Motor neuron (in vitro differentiated cells): ENCODE results near the gene MAPK9. TPM values are rescaled to one million over a fixed set of nuclear protein-coding genes. Genes with fewer than 3 reads are reported as not detected.
"Not testable (repeated sequence)": the region's sequence is repeated elsewhere in the genome, so short reads cannot be mapped to it uniquely, and the experiment has no call there.

Experiments
- ATAC-seq, 8 experiments: fragments of 200-7000 bp; cut with Tn5 transposase; replicated peaks in 6 of 8; 2 replicates each; pipeline ENCODE4 v1.8.0; 2021; ENCODE audit warnings: mild to moderate bottlenecking in 8 of 8, moderate library complexity in 8 of 8
- H3K27ac ChIP-seq, 2 donors: fragments of 250-450 bp; sonication (Bioruptor Pico); 2 replicates each; pipeline ENCODE4 v1.9.0; 2021; ENCODE audit warnings: antibody characterized with exemption in 2 of 2, mild to moderate bottlenecking in 2 of 2, moderate library complexity in 1 of 2
- H3K4me1 ChIP-seq, 2 donors: fragments of 250-450 bp; sonication (Bioruptor Pico); replicated peaks in 1 of 2; 2 replicates each; pipeline ENCODE4 v1.6.1; 2021; ENCODE audit warnings: antibody characterized with exemption in 2 of 2, mild to moderate bottlenecking in 2 of 2, moderate library complexity in 1 of 2
- H3K4me3 ChIP-seq, 5 donors: fragments of 250-450 bp; sonication (Bioruptor Pico); 2 replicates each; pipeline ENCODE4 v1.9.0; 2021; ENCODE audit warnings: antibody characterized with exemption in 5 of 5, mild to moderate bottlenecking in 5 of 5, moderate library complexity in 4 of 5
- WGBS, 10 experiments: fragments of 450-650 bp; shearing (Covaris generic); methylation state at CpG; one replicate each; pipeline ENCODE4 v1.0.0; 2022; 5-methylcytosine and 5-hydroxymethylcytosine counted together
- in situ Hi-C, 9 experiments: fragments of 400-800 bp; cut with MboI; loops; one replicate each; pipeline ENCODE4 v1.15.0; 2021; ENCODE audit warnings: low sequenced_read_pairs in 9 of 9, low pct_unique_long_range_greater_than_20kb in 2 of 9; ENCODE audit not compliant: unreplicated experiment in 9 of 9
- total RNA-seq, 8 experiments: library from RNA; unstranded; fragments of 300-600 nt; gene quantifications; 2 replicates each; pipeline versions ENCODE4 v1.2.3 to v1.2.4, GENCODE V29; 2022

Gene MAPK9
- total RNA-seq, 8 experiments from 2014 or later, result 11.3 to 31.3 (median 23.6) TPM

DNA sequence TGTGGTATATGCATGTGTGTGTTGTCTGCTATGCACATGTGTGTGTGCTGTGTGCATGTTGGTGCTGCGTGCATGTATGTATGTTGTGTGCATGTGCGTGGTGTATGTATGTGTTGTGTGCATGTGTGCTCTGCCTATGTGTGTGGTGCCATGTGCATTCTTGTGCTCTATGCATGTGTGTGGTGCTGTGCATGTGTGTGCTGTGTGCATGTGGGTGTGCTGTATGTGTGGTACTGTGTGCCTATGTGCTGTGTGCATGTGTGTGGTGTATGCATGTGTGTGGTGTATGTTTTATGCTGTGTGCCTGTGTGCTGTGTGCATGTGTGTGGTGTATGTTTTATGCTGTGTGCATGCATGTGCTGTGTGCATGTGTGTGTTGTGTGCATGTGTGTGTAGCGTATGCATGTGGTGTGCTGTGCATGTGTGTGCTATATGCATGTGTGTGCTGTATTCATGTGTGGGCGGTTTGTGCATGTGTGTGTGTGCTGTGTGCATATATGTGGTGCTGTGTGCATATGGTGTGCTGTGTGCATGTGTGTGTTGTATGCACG lies 78.2 kb downstream of the MAPK9 start:
- Histone ChIP-seq H3K4me1 (peaks cover 0 to 4% of the 10 kb centered on the region in 2 donors), H3K27ac (no peak overlapping the region), H3K4me3 (no peak overlapping the region)
- in situ Hi-C loops, result no loop called here
- ATAC-seq, result no peak
- 50 to 88% (median 61%) methylated on average over 1 to 3 of the region's 5 CpGs; no CpG with 5 or more reads in 5 of the 10 experiments for WGBS, 10 experiments

DNA sequence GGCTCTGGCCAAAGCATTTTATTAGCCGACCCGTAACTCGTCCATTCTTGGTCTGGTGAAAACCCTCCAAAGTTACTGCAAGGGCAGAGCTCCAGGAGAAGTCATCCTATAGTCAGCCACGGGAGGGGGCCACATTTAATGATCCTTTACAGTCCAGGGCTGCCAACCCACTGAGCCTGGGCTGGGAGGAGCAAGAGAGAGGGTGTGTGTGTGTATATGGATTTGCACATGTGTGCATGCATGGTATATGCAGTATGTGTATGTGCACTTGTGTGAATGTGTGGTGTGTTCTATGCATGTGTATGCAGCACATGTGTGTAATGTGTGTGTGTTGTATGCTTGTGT lies 78.7 kb downstream of the MAPK9 start:
- Histone ChIP-seq H3K27ac (no peak overlapping the region), H3K4me1 (peaks cover 0 to 7% of the 10 kb centered on the region in 2 donors), H3K4me3 (no peak overlapping the region)
- ATAC-seq, result no peak
- in situ Hi-C loops, result no loop called here
- WGBS, 10 experiments, result 10 to 60% (median 30%) methylated on average over 1 to 4 of the region's 4 CpGs; no CpG with 5 or more reads in 6 of the 10 experiments

DNA sequence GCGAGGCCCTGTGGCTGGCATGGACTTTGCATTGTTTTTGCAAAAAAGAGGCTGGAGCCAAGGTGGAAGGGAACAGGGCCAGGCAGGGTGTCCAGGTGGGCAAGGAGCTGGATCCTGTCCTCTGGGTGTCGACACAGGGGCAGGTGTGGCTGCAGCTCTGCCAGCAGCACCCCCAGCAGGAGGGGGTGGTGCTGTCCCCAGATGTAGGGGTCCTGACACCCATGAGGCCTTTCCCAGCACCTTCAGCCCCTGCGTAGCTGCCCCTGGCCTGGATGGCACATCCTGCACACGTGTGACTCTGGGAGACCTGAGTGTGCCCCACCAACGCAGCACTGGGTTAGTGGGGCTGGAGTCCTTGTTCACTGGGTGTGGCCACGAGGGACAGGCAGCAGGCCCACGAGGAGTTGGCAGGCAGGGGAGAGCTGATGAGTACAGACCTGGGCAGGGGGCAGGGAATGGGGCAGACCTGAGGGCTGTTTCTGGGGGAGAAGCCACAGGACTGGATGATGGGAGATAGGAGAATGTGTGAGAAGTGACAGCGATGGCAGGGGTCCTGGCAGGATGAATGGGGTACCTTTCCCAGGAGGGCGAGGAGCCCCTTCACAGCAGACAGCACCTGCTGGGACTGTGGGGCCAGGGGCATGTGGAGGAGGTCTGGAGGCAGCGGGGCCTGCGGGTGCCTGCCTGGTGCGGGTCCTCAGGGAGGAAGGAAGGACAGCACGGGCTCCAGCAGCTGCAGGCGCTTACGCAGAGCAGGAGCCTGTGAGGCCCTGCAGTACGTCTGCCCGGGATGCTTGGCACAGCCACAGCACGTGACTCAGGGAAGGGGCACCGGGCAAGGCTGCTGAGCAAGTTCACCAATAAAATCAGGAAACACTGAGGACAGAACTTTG lies 79.3 kb downstream of the MAPK9 start:
- in situ Hi-C loops, result no loop called here
- Histone ChIP-seq H3K4me1 (peaks cover 0 to 11% of the 10 kb centered on the region in 2 donors), H3K27ac (no peak overlapping the region), H3K4me3 (no peak overlapping the region)
- ATAC-seq, result no peak
- 12 to 80% (median 62%) methylated on average over 1 to 8 of the region's 19 CpGs; no CpG with 5 or more reads in 5 of the 10 experiments for WGBS, 10 experiments

DNA sequence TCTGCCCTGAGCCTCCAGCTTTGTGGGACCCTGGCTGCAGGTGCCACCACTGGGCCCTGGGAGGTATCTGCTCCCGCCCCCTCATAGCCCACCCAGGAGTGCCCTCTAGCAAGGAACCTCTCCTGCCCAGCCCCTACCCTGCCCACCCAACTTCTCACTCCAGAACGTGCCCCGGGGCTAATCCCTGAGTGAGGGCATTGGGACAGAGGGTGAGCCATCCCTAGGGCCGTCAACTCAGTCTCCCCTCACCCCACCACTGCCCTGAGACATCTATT lies 80.2 kb downstream of the MAPK9 start:
- H3K4me3 ChIP-seq, result no peak overlapping the region
- no peak overlapping the region for H3K27ac ChIP-seq
- H3K4me1 ChIP-seq, result peaks cover 0 to 11% of the 10 kb centered on the region in 2 donors
- in situ Hi-C loops, result no loop called here
- WGBS, 10 experiments, result 60% methylated on average over 1 of the region's 4 CpGs; no CpG with 5 or more reads in 8 of the 10 experiments
- no peak for ATAC-seq

DNA sequence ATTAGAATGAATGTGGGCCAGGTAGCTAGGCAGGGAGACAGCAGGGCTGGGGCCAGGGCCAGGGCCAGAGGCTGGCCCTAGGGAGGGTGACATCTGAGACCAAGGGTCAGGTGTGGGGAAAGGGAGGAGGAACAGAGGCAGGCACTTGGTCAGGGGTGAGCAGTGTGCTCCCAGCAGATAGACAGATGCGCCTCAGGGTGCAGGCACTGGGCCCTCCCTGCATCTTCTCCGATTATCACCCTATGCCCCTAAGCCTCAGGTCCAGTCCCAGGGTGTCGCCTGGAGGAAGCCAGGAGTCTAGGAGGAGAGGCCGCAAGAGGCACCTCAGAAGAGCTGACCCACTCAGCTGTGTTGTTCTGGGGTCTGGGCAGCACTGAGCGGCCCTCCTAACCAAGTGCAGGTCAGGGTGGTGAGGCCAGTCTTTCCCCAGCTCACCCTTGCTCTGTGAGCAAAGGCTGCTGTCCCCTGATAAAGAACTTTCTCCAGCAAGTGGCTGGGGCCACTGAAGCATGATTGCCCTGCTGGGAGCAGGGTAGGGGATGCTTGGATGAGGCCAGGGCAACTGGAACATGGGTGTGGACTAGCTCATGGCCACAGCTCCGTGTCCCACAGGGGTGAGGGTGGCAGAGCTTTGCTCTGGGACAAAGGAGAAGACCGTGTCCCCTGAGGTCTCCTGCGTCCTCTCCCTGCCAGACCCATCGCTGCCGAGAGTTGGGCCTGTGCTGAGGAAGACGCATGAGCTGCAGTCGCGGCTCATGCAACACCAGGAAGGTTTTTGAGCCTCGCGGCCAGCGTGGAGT lies 80.7 kb downstream of the MAPK9 start:
- no peak overlapping the region for H3K27ac ChIP-seq
- peaks cover 0 to 11% of the 10 kb centered on the region in 2 donors for H3K4me1 ChIP-seq
- 73 to 100% (median 94%) methylated on average over 1 to 5 of the region's 16 CpGs; no CpG with 5 or more reads in 6 of the 10 experiments for WGBS, 10 experiments
- in situ Hi-C loops, result no loop called here
- ATAC-seq, result no peak
- H3K4me3 ChIP-seq, result no peak overlapping the region

DNA sequence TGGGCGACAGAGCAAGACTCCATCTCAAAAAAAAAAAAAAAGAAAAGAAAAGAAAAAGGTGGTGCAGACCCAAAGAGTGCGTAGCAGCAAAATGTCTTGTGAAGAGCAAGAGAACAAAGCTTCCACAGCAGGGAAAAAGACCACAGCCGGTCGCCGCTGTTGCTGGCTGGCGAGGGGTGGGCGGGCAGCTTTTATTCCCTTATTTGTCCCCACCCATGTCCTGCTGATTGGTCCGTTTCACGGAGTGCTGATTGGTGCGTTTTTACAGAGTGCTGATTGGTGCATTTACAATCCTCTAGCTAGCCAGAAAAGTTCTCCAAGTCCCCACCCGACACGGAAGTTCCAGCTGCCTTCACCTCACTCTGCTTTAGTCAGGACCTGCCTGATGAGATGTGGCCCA lies 81.8 kb downstream of the MAPK9 start:
- ATAC-seq, in situ Hi-C loops, H3K27ac ChIP-seq, H3K4me3 ChIP-seq: not testable (repeated sequence)
- WGBS, 10 experiments, result 61 to 98% (median 87%) methylated on average over 1 to 11 of the region's 12 CpGs
- H3K4me1 ChIP-seq, result peaks cover 0 to 11% of the 10 kb centered on the region in 2 donors

DNA sequence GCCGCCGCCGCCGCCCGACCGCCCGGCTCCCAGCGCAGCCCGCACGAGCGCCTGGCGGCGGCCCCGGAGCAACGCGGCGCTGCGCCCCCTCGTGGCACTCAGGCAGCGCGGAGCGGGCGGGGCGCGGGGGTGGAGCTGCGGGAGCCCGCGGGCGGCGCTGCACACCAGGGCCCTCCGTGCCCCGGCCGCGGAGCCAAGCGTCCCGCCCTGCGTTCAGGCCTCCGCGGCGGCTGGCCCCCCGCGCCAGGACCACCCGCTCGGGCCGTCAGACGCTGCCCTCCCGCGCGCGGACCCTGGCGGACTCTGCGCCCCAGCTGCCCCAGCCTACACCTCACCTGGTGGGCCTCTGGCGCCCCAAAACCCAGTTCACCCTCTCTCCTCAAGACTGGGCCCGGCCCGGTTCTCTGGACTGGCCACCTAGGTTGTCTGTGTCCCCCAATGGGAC lies 82.7 kb downstream of the MAPK9 start, which contains the start of gene RASGEF1C:
TSS of gene RASGEF1C (minus strand) at position 75 of the 445 bp plus-strand sequence. CDS start 71,159 bp downstream, outside the sequence.
- no CpG with 5 or more reads among the region's 55 CpGs for WGBS, 10 experiments
- peaks cover 0 to 11% of the 10 kb centered on the region in 2 donors for H3K4me1 ChIP-seq
- H3K4me3 ChIP-seq, result peak within 1 kb of the TSS; percentile 49 to 95 (median 62)
- ATAC-seq, result peak; percentile 89 to 98 (median 93)
- H3K27ac ChIP-seq, result peak within 1 kb of the TSS in 1 of 2 donors; percentile 58
- in situ Hi-C loops, result no loop called here

DNA sequence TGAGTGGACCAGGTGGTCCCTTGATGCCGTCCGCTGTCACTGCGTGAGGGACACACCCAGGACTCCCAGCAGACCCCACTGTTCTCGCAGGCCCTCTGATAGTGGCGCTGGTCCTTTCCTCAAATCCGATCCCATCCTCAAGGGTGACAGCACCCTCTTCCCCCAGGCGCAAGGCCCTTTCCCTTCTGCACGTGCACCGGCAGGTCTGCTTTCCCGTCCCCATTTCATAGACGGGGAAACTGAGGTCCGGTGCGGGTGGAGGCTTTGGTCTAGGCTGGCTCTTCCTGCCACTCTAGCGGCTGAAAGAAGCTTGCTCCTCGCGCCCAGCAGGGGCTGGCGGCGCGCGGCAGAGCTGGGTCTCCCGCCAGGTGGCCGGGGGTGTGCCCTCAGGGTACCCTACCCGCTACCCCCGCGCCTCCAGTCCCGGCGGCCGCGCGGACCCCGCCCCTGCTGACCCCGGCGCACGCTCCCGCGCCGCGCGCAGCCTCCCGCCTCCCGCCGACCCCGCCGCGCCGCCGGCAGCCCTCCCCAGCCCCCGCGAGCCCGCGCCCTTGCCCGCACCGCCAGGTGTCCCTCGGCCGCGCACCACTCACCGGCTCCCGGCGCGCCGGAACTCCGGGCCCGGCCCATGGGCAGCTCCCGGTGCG lies 83.3 kb downstream of the MAPK9 start:
- in situ Hi-C loops, result no loop called here
- 6 to 47% (median 20%) methylated on average over 2 to 5 of the region's 65 CpGs; no CpG with 5 or more reads in 7 of the 10 experiments for WGBS, 10 experiments
- Histone ChIP-seq H3K27ac (peak overlapping the region in 1 of 2 donors; percentile 40), H3K4me1 (peaks cover 0 to 11% of the 10 kb centered on the region in 2 donors), H3K4me3 (peak overlapping the region; percentile 49 to 95 (median 62))
- peak; percentile 17 to 74 (median 66) for ATAC-seq

DNA sequence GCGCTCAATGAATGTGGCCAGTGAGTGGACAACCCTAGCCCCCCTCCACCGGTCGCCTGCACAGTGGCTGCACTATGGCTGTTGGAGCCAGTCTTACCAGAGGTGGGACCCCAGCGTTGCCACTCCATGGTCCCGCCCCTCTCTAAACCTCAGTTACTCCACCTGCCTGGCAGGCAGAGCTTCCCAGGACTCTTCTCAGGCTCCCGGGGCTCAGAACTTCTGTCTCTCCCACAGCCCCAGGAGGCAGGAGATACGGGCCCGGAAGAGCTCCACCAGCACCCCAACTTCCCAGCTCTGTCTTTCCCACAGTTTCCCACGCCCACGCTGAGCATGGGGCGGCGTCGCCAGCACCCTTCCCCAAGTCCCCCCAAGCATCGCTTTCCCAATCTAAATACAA lies 83.8 kb downstream of the MAPK9 start:
- H3K4me1 ChIP-seq, result peaks cover 0 to 11% of the 10 kb centered on the region in 2 donors
- H3K27ac ChIP-seq, result no peak overlapping the region
- WGBS, 10 experiments, result 0 to 40% methylated on average over 1 of the region's 14 CpGs; no CpG with 5 or more reads in 8 of the 10 experiments
- ATAC-seq, result no peak
- in situ Hi-C loops, result no loop called here
- H3K4me3 ChIP-seq, result peak overlapping the region in 4 of 5 donors; percentile 49 to 95 (median 56)

DNA sequence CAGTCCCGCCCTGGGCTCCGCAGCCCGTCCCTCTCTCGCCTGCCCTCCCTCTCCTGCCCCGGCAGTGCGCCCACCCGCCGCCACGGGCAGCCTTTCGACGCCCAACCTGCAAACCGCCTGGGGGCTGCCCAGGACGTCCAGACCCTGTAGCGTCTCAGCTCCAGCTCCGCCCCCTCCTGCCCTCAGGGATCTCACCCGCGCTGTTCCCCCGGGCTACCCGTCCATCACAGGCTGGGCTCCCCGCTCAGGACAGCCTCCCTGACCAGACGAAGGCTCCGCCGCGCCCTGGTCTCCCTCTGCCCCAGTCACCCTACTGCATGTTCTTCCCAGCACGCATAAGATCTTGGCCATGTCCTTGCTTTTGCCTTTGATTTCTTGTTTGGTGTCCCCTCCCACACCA lies 84.3 kb downstream of the MAPK9 start:
- peaks cover 0 to 11% of the 10 kb centered on the region in 2 donors for H3K4me1 ChIP-seq
- in situ Hi-C loops, result no loop called here
- H3K27ac ChIP-seq, result no peak overlapping the region
- no peak for ATAC-seq
- WGBS, 10 experiments, result 60% methylated on average over 1 of the region's 25 CpGs; no CpG with 5 or more reads in 9 of the 10 experiments
- H3K4me3 ChIP-seq, result no peak overlapping the region

DNA sequence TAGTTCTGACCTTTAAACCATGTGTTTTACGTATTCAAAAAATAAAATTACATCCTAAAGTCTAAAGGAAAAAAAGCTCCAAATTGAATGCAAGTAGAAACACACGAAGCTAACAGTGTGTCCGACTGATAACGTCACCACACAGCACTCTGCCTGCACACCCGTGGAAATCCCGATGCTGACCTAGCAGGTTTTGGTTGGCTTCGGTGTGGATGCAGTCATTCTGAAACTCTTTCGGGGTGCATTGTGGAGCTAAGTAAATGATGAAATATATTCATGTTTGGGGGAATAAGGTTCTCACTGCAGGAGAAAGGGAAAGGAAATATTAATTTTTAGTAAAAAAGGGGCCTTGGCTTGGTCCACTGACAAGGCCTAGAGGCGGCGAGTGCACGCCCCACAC lies 84.9 kb downstream of the MAPK9 start:
- no peak overlapping the region for H3K4me3 ChIP-seq
- H3K27ac ChIP-seq, result no peak overlapping the region
- no peak for ATAC-seq
- H3K4me1 ChIP-seq, result peaks cover 0 to 11% of the 10 kb centered on the region in 2 donors
- in situ Hi-C loops, result no loop called here
- 56 to 100% (median 79%) methylated on average over 1 to 10 of the region's 11 CpGs; no CpG with 5 or more reads in 1 of the 10 experiments for whole genome bisulfite sequencing, 10 experiments

DNA sequence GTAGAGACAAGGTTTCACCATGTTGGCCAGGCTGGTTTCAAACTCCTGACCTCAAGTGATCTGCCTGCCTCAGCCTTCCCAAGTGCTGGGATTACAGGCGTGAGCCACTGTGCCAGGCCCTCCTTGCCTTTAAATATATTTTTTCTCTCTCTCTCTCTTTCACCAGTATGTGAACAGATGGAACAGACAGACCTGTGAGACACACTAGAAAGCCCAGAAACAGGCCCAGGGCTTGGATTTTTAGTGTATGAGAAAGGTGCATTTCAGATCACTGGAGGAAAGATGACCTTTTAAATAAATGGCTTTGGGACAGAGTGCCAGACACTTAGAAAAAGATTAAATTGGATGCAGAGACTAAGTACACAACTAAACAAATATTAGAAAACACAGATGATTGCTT lies 86.0 kb downstream of the MAPK9 start:
- WGBS, 10 experiments, result 0 to 86% (median 73%) methylated on average over 1 of the region's 1 CpG; no CpG with 5 or more reads in 6 of the 10 experiments
- Histone ChIP-seq H3K27ac (no peak overlapping the region), H3K4me3 (no peak overlapping the region), H3K4me1 (peaks cover 0 to 11% of the 10 kb centered on the region in 2 donors)
- in situ Hi-C loops, result no loop called here
- no peak for ATAC-seq
